Endothelial cell of umbilical vein (primary cell): ENCODE data around the gene SCG3. TPM values are rescaled to one million over a fixed set of nuclear protein-coding genes. Genes with fewer than 3 reads are reported as not detected.

Source experiments
- BruUV-seq: library from RNA; stranded (reverse); fragments of 400-500 nt; replicated peaks from 2 replicates; lab custom pipeline; 2021; lab: Mats Ljungman, UMichigan
- CTCF ChIA-PET: fragments of 300-600, 350-600 bp; sonication (Branson Sonifier 250); formaldehyde crosslinking; loops from one replicate; lab custom pipeline; 2021; ENCODE audit warnings: antibody characterized with exemption, inconsistent platforms; lab: Charles Lee
- POLR2A ChIA-PET: fragments of 300-600, 350-600 bp; sonication (Branson Sonifier 250); formaldehyde crosslinking; loops from one replicate; lab custom pipeline; 2021; ENCODE audit warnings: antibody characterized with exemption, inconsistent platforms; lab: Charles Lee
- DNase-seq: peaks from one replicate; pipeline ENCODE4 v3.0.0-alpha.2; 2011; ENCODE audit warnings: low read depth, low spot score
- FAIRE-seq: peaks from 2 replicates; lab custom pipeline; 2011; peaks lifted over from hg19 to GRCh38; lab: Jason Lieb, UNC
- H2AFZ ChIP-seq: 2 replicates; pipeline ENCODE4 v1.6.0; 2012; ENCODE audit warnings: low read depth, low read length, control low read depth, inconsistent platforms
- H3K27ac ChIP-seq: 2 replicates; pipeline ENCODE4 v1.5.1; 2011; ENCODE audit warnings: low read depth, mild to moderate bottlenecking, control low read depth, low read length, moderate library complexity; ENCODE audit not compliant: insufficient read depth
- H3K27me3 ChIP-seq, 2 experiments: 2 replicates each; pipeline versions ENCODE4 v1.6.0 to v1.6.1; 2011; ENCODE audit warnings: low read length in 2 of 2, mixed read lengths in 1 of 2; ENCODE audit not compliant: control insufficient read depth in 2 of 2, insufficient read depth in 2 of 2
- H3K36me3 ChIP-seq, 2 experiments: 2 replicates in 1 of 2; 3 replicates in 1 of 2; pipeline ENCODE4 v1.5.1; 2011; ENCODE audit warnings: low read length in 2 of 2, mild to moderate bottlenecking in 1 of 2, moderate library complexity in 1 of 2; ENCODE audit not compliant: control insufficient read depth in 2 of 2, insufficient read depth in 2 of 2; ENCODE audit errors: extremely low read depth in 1 of 2
- H3K4me1 ChIP-seq: 3 replicates; pipeline ENCODE4 v1.5.1; 2011; ENCODE audit warnings: mild to moderate bottlenecking, low read length; ENCODE audit not compliant: control insufficient read depth, insufficient read depth; ENCODE audit errors: extremely low read depth
- H3K4me2 ChIP-seq: 2 replicates; pipeline ENCODE4 v1.6.1; 2011; ENCODE audit warnings: low read length, control low read depth, mixed read lengths; ENCODE audit not compliant: insufficient read depth
- H3K4me3 ChIP-seq, 3 experiments: fragments of 200-600 bp in 1 of 3; sonication (generic), shearing (Covaris generic) in 1 of 3; replicated peaks in 1 of 3; 2 replicates each; pipeline ENCODE4 v1.5.1; 2011 to 2016; ENCODE audit warnings: control low read depth in 3 of 3, low read length in 3 of 3, mild to moderate bottlenecking in 2 of 3, inconsistent platforms in 1 of 3, low read depth in 1 of 3, moderate library complexity in 1 of 3; ENCODE audit not compliant: insufficient read depth in 1 of 3
- H3K79me2 ChIP-seq: 2 replicates; pipeline ENCODE4 v1.6.0; 2012; ENCODE audit warnings: low read length, inconsistent platforms; ENCODE audit not compliant: control insufficient read depth, insufficient read depth
- H3K9ac ChIP-seq: replicated peaks from 2 replicates; pipeline ENCODE3; 2011; ENCODE audit warnings: low read length, control low read depth; ENCODE audit not compliant: insufficient read depth; ENCODE audit errors: extremely low read depth
- H3K9me1 ChIP-seq: replicated peaks from 3 replicates; pipeline ENCODE4 v1.6.0; 2011; ENCODE audit warnings: mild to moderate bottlenecking, low read length; ENCODE audit not compliant: control insufficient read depth, insufficient read depth; ENCODE audit errors: extremely low read depth
- H3K9me3 ChIP-seq: replicated peaks from 2 replicates; pipeline ENCODE4 v1.5.1; 2012; ENCODE audit warnings: low read length, inconsistent platforms; ENCODE audit not compliant: control insufficient read depth, insufficient read depth
- H4K20me1 ChIP-seq: replicated peaks from 2 replicates; pipeline ENCODE3; 2011; ENCODE audit warnings: mild to moderate bottlenecking, low read length; ENCODE audit not compliant: control insufficient read depth, insufficient read depth; ENCODE audit errors: extremely low read depth
- EZH2 ChIP-seq: IDR thresholded peaks from 2 replicates; pipeline ENCODE4 v1.6.1; 2012; ENCODE audit warnings: borderline replicate concordance, low read depth, mild to moderate bottlenecking, moderate library complexity, low read length, inconsistent platforms; ENCODE audit not compliant: severe bottlenecking
- FOS ChIP-seq: IDR thresholded peaks from 2 replicates; pipeline ENCODE4 v1.6.1; 2011; ENCODE audit warnings: mild to moderate bottlenecking, low read length, moderate library complexity, borderline replicate concordance; ENCODE audit not compliant: insufficient read depth
- GATA2 ChIP-seq: IDR thresholded peaks from 2 replicates; pipeline ENCODE4 v1.7.0; 2011; ENCODE audit warnings: low read depth, mild to moderate bottlenecking, moderate library complexity, mixed read lengths, low read length; ENCODE audit not compliant: insufficient read length, insufficient read depth
- JUN ChIP-seq: IDR thresholded peaks from 2 replicates; pipeline ENCODE4 v1.6.1; 2011; ENCODE audit warnings: borderline replicate concordance, low read depth; ENCODE audit not compliant: insufficient read length, insufficient read depth
- MYC ChIP-seq: IDR thresholded peaks from one replicate; pipeline ENCODE4 v1.6.1; 2011; ENCODE audit warnings: mild to moderate bottlenecking, low read depth, low read length
- POLR2A ChIP-seq: IDR thresholded peaks from 2 replicates; pipeline ENCODE4 v1.6.1; 2012; ENCODE audit warnings: low read depth, mild to moderate bottlenecking, control low read depth, low read length
- POLR2AphosphoS5 ChIP-seq: IDR thresholded peaks from 2 replicates; pipeline ENCODE4 v1.6.1; 2012; ENCODE audit warnings: low read depth, mild to moderate bottlenecking, control low read depth, low read length, moderate library complexity; ENCODE audit not compliant: insufficient read depth
- dilution Hi-C: fragments of 300-500 bp; cut with MboI; formaldehyde crosslinking; loops from one replicate; pipeline ENCODE4 v1.15.0; 2019; ENCODE audit warnings: low sequenced_read_pairs; ENCODE audit not compliant: extremely low pct_ligation_motif_present
- intact Hi-C: fragments of 100-400 bp; cut with micrococcal nuclease; formaldehyde crosslinking; loops from one replicate; pipeline ENCODE4 v1.10.0; 2022
- polyA plus RNA-seq, 4 experiments: library from polyadenylated mRNA; depleted of rRNA in 3 of 4; stranded (reverse) in 3 of 4; unstranded in 1 of 4; fragments of >200 nt; gene quantifications; 2 replicates each; pipeline versions ENCODE4 v1.2.1 to v1.2.3, GENCODE V29; 2011 to 2012; ENCODE audit warnings: missing spikeins in 1 of 4
- total RNA-seq: library from RNA; stranded (reverse); gene quantifications from 2 replicates; pipeline ENCODE4 v1.2.3, GENCODE V29; 2021
- TF ChIP-seq, protein P1 (sequence below): IDR thresholded peaks from 2 replicates; pipeline ENCODE4 v1.6.1; 2011; ENCODE audit not compliant: insufficient read depth, insufficient read length
- TF ChIP-seq, protein P2 (sequence below), 2 donors: IDR thresholded peaks; 1 replicate in 1 of 2; 2 replicates in 1 of 2; pipeline ENCODE4 v1.5.1; 2011; ENCODE audit warnings: low read length in 2 of 2, mild to moderate bottlenecking in 2 of 2, moderate library complexity in 2 of 2, control low read depth in 1 of 2, inconsistent platforms in 1 of 2, low read depth in 1 of 2; ENCODE audit not compliant: insufficient read depth in 1 of 2; ENCODE audit errors: extremely low read depth in 1 of 2

The SCG3 gene
- total and polyA plus RNA-seq, 2 donors (not counting 3 experiments of a cell fraction or from before 2014, with no cell fraction given), result not detected

- TF ChIP-seq FOS (no peak), POLR2A (no peak), POLR2AphosphoS5 (no peak), JUN (no peak), EZH2 (no peak), GATA2 (no peak), MYC (no peak)
- TF ChIP-seq, protein P1, sequence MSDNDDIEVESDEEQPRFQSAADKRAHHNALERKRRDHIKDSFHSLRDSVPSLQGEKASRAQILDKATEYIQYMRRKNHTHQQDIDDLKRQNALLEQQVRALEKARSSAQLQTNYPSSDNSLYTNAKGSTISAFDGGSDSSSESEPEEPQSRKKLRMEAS, result no peak
- TF ChIP-seq, protein P2, sequence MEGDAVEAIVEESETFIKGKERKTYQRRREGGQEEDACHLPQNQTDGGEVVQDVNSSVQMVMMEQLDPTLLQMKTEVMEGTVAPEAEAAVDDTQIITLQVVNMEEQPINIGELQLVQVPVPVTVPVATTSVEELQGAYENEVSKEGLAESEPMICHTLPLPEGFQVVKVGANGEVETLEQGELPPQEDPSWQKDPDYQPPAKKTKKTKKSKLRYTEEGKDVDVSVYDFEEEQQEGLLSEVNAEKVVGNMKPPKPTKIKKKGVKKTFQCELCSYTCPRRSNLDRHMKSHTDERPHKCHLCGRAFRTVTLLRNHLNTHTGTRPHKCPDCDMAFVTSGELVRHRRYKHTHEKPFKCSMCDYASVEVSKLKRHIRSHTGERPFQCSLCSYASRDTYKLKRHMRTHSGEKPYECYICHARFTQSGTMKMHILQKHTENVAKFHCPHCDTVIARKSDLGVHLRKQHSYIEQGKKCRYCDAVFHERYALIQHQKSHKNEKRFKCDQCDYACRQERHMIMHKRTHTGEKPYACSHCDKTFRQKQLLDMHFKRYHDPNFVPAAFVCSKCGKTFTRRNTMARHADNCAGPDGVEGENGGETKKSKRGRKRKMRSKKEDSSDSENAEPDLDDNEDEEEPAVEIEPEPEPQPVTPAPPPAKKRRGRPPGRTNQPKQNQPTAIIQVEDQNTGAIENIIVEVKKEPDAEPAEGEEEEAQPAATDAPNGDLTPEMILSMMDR (IDR thresholded peaks at IDR 0.05; ENCODE audit: extremely low read depth in 1 of 2, insufficient read depth in 1 of 2, low read depth in 1 of 2, low read length in 2 of 2), result no peak
These were observed 12.9 kb upstream of the SCG3 start for GRCh38 chr15:51668446-51668845.

More at GRCh38 chr15:51668446-51668845, 12.9 kb upstream of the SCG3 start:
- H3K36me3 ChIP-seq, result no peaks in the 10 kb centered on the region
- no peaks in the 10 kb centered on the region for H3K4me1 ChIP-seq
- no peak overlapping the region for H3K4me3 ChIP-seq
- dilution Hi-C loops, result no loop called here
- no TSS peak for BruUV-seq
- DNase-seq (no peak), FAIRE-seq (no peak)
- H4K20me1 ChIP-seq, result no peaks in the 10 kb centered on the region
- peaks cover 14 to 30% of the 10 kb centered on the region in 2 experiments for H3K27me3 ChIP-seq
- H3K79me2 ChIP-seq, result no peaks in the 10 kb centered on the region
- ChIA-PET CTCF (interaction anchor here (1.2 to 2.9 kb wide), 3 partner anchors 13 to 108 kb away, joined by 3 to 20 read pairs (median 9); partner anchors contain the start of gene SCG3), POLR2A (no interaction called here)
- H3K9me3 ChIP-seq, result no peaks in the 10 kb centered on the region
- no peak overlapping the region for H2AFZ ChIP-seq
- intact Hi-C loops, result no loop called here
- H3K9me1 ChIP-seq, result no peaks in the 10 kb centered on the region
- no peak overlapping the region for H3K4me2 ChIP-seq
- H3K9ac ChIP-seq, result no peak overlapping the region
- no peak overlapping the region for H3K27ac ChIP-seq
